Karpas-422 (cell line): ENCODE measurements around the gene MRGPRX4. TPM values are rescaled to one million over a fixed set of nuclear protein-coding genes. Genes with fewer than 3 reads are reported as not detected.
"Not testable (repeated sequence)": the region's sequence is repeated elsewhere in the genome, so short reads cannot be mapped to it uniquely, and the experiment has no call there.

Experiments
- DNase-seq: peaks from one replicate; pipeline ENCODE4 v3.0.0-alpha.2; 2015
- H2AFZ ChIP-seq: fragments of 200-600 bp; sonication (generic); 2 replicates; pipeline ENCODE4 v1.6.1; 2014; ENCODE audit warnings: antibody characterized with exemption, low read length, mixed read lengths
- H3K27ac ChIP-seq: fragments of 200-600 bp; sonication (generic); 2 replicates; pipeline ENCODE4 v1.5.1; 2014; ENCODE audit warnings: mild to moderate bottlenecking, low read length, moderate library complexity
- H3K27me3 ChIP-seq: fragments of 200-600 bp; sonication (generic); 2 replicates; pipeline ENCODE4 v1.6.1; 2014; ENCODE audit warnings: low read length, mixed read lengths
- H3K36me3 ChIP-seq: fragments of 200-600 bp; sonication (generic); 2 replicates; pipeline ENCODE4 v1.6.1; 2014; ENCODE audit warnings: low read length, mixed read lengths; ENCODE audit not compliant: insufficient read depth
- H3K4me1 ChIP-seq: fragments of 200-600 bp; sonication (generic); 2 replicates; pipeline ENCODE4 v1.6.1; 2014; ENCODE audit warnings: mild to moderate bottlenecking, low read length, mixed read lengths
- H3K4me2 ChIP-seq: fragments of 200-600 bp; sonication (generic); 2 replicates; pipeline ENCODE4 v1.6.1; 2014; ENCODE audit warnings: low read length, low read depth, mild to moderate bottlenecking; ENCODE audit not compliant: poor library complexity, severe bottlenecking
- H3K4me3 ChIP-seq: fragments of 200-600 bp; sonication (generic); 2 replicates; pipeline ENCODE4 v1.5.1; 2014; ENCODE audit warnings: mild to moderate bottlenecking, antibody characterized with exemption, low read length, mixed read lengths
- H3K79me2 ChIP-seq: fragments of 200-600 bp; sonication (generic); 2 replicates; pipeline ENCODE4 v1.6.1; 2014; ENCODE audit warnings: mild to moderate bottlenecking, low read length, mixed read lengths
- H3K9ac ChIP-seq: fragments of 200-600 bp; sonication (generic); 2 replicates; pipeline ENCODE4 v1.6.0; 2014; ENCODE audit warnings: low read length
- H3K9me2 ChIP-seq: fragments of 200-600 bp; sonication (generic), shearing (Covaris generic); replicated peaks from 2 replicates; pipeline ENCODE4 v1.6.0; 2014; ENCODE audit warnings: mild to moderate bottlenecking, low read length, moderate library complexity; ENCODE audit not compliant: insufficient read depth
- H3K9me3 ChIP-seq: fragments of 300-700, 200-600 bp; sonication (generic); 2 replicates; pipeline ENCODE4 v1.6.1; 2014; ENCODE audit warnings: low read length, mixed read lengths
- H4K20me1 ChIP-seq: fragments of 200-600 bp; sonication (generic); 2 replicates; pipeline ENCODE4 v1.6.1; 2014; ENCODE audit warnings: mild to moderate bottlenecking, antibody characterized with exemption, low read length, low read depth; ENCODE audit not compliant: insufficient read depth
- total RNA-seq: library from RNA; depleted of rRNA; stranded (reverse); fragments of >200 nt; shearing (Covaris generic); gene quantifications from 2 replicates; pipeline ENCODE4 v1.2.3, GENCODE V29; 2014; ENCODE audit warnings: low replicate concordance

The MRGPRX4 gene
- total RNA-seq, 1 experiment from 2014 or later: not detected

DNA sequence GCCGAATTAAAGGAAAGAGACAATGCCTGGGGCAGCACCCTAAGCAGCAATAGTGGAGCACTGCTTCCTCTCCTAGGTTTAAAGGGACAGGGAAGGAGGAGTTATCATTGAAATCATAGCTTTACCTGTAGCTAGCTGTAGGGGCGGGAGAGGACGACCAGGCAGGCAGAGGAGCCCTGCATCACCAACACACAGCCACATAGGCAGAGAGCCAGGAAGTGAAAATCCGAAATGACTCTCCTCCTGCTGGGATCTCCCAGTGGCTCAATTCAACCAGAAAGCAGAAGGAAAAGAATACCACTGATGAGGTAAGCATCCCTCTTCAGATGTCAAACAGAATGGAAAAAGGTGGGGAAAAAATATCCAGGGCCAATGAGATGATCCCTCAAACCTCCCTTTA is 20.4 kb downstream of the MRGPRX4 start:
- no peak overlapping the region for H3K4me3 ChIP-seq
- no peak for DNase-seq
- H3K4me1 ChIP-seq: no peaks in the 10 kb centered on the region
- H3K9me2 ChIP-seq: no peaks in the 10 kb centered on the region
- no peaks in the 10 kb centered on the region for H3K36me3 ChIP-seq
- no peaks in the 10 kb centered on the region for H3K9me3 ChIP-seq
- no peak overlapping the region for H3K27ac ChIP-seq
- H3K9ac ChIP-seq: no peak overlapping the region
- no peaks in the 10 kb centered on the region for H3K27me3 ChIP-seq
- H2AFZ ChIP-seq: no peak overlapping the region
- H3K79me2 ChIP-seq: no peaks in the 10 kb centered on the region
- no peak overlapping the region for H3K4me2 ChIP-seq
- H4K20me1 ChIP-seq: no peaks in the 10 kb centered on the region

DNA sequence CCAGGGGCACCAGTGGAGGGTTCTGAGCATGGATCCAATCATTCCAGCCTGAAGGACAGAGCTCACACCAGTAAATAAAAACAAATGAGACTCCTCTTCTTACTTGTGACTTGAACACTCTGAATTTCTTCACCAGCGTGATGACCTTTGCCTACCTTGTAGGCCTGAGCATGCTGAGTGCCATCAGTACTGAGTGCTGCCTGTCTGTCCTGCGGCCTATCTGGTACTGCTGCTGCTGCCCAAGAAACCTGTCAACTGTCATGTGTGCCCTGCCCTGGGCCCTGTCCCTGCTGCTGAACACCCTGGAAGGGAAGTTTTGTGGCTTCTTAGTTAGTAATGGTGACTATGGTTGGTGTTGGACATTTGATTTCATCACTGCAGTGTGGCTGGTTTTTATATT is 23.9 kb downstream of the MRGPRX4 start:
- no peaks in the 10 kb centered on the region for H3K9me3 ChIP-seq
- H3K9me2 ChIP-seq: no peaks in the 10 kb centered on the region
- no peak for DNase-seq
- H3K27ac ChIP-seq: no peak overlapping the region
- no peak overlapping the region for H3K9ac ChIP-seq
- no peaks in the 10 kb centered on the region for H3K36me3 ChIP-seq
- H3K27me3 ChIP-seq: no peaks in the 10 kb centered on the region
- H3K79me2 ChIP-seq: no peaks in the 10 kb centered on the region
- H4K20me1 ChIP-seq: no peaks in the 10 kb centered on the region
- H2AFZ ChIP-seq: no peak overlapping the region
- H3K4me1 ChIP-seq: peaks cover 3% of the 10 kb centered on the region
- H3K4me3 ChIP-seq: no peak overlapping the region
- H3K4me2 ChIP-seq: no peak overlapping the region

DNA sequence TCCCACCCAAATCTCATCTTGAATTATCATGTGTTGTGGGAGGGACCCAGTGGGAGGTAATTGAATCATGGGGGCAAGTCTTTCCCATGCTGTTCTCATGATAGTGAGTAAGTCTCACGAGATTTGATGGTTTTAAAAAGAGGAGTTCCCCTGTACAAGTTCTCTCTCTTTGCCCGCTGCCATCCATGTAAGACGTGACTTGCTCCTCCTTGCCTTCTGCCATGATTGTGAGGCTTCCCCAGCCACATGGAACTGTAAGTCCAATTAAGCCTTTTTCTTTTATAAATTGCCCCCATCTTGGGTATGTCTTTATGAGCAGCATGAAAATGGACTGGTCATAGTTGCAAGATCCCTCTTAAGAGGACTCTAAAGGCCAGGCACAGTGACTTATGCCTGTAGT is 25.1 kb downstream of the MRGPRX4 start:
- not testable (repeated sequence) for H3K27me3 ChIP-seq, H3K9me2 ChIP-seq, H3K27ac ChIP-seq, H3K9ac ChIP-seq, H3K4me2 ChIP-seq, H3K4me1 ChIP-seq, H3K79me2 ChIP-seq, H2AFZ ChIP-seq, DNase-seq, H4K20me1 ChIP-seq, H3K9me3 ChIP-seq, H3K4me3 ChIP-seq, H3K36me3 ChIP-seq

DNA sequence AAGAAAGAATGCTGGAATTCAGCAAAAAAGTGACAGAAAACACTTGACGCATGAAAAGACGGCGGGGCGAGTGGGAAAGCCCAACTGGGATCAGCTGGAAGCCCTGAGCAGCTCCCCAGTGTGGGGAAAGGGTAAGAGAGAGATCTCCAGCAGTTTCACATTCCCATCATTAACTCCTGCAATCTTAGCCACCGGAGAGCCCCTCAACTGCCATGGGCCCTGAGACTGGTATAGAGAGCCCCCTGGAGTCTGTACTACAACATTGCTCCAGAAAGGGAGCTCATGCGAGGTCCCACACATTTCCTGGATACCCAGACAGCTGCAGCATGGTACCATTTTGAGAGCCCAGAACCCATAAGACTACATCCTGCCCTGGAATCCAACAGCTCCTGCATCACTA is 31.1 kb downstream of the MRGPRX4 start:
- Histone ChIP-seq H4K20me1 (no peaks in the 10 kb centered on the region), H3K36me3 (no peaks in the 10 kb centered on the region), H3K4me3 (no peak overlapping the region), H3K9ac (no peak overlapping the region), H2AFZ (no peak overlapping the region), H3K27me3 (no peaks in the 10 kb centered on the region), H3K4me2 (no peak overlapping the region), H3K9me3 (no peaks in the 10 kb centered on the region), H3K27ac (no peak overlapping the region), H3K4me1 (peaks cover 6% of the 10 kb centered on the region), H3K9me2 (no peaks in the 10 kb centered on the region), H3K79me2 (no peaks in the 10 kb centered on the region)
- DNase-seq: peak; percentile 63

DNA sequence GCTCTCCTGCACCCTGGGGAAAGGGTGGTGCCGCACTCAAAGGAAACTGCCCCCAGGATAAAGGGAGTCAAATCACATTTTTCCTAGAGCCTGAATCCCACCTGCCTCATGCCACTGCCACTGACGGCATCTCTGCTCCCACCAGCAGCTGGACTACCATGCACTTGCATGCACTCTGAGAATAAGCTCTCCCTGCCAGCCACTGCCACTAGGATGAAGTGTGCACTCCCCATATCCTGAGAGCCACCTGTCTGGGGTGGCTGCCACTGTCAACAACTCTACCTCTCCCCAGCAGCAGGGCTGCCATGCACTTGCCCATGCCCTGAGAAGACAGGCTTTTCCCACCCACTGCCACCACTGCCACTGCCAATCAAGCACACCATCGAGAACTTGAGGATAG is 31.6 kb downstream of the MRGPRX4 start:
- Histone ChIP-seq H3K4me2 (no peak overlapping the region), H3K9ac (no peak overlapping the region), H3K4me1 (peaks cover 6% of the 10 kb centered on the region), H3K4me3 (no peak overlapping the region), H3K27ac (no peak overlapping the region), H3K9me3 (no peaks in the 10 kb centered on the region), H2AFZ (no peak overlapping the region), H3K27me3 (no peaks in the 10 kb centered on the region), H3K79me2 (no peaks in the 10 kb centered on the region), H3K36me3 (no peaks in the 10 kb centered on the region), H4K20me1 (no peaks in the 10 kb centered on the region), H3K9me2 (no peaks in the 10 kb centered on the region)
- DNase-seq: no peak

DNA sequence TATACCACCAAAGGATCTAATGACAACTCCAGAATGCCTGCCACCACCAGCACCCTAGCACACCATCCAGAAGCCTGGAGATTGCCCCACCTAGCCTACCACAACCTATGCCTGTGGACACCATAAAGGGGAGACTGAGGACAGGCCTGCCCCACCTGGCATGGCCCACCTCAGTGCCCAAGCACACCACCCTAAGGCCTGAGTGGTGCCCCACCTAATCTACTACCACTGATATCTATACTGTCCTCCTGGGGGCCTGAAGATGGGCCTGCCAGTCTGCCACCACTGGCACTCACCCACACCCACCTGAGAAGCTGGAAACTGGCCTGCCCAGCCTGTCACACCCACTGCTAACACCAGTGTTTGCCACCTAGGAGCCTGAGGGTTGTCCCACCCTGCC is 32.1 kb downstream of the MRGPRX4 start:
- H3K36me3 ChIP-seq: no peaks in the 10 kb centered on the region
- H3K4me1 ChIP-seq: peaks cover 6% of the 10 kb centered on the region
- H3K27ac ChIP-seq: no peak overlapping the region
- H3K9me3 ChIP-seq: no peaks in the 10 kb centered on the region
- H3K4me3 ChIP-seq: no peak overlapping the region
- no peaks in the 10 kb centered on the region for H4K20me1 ChIP-seq
- DNase-seq: no peak
- no peaks in the 10 kb centered on the region for H3K27me3 ChIP-seq
- H3K9me2 ChIP-seq: no peaks in the 10 kb centered on the region
- no peak overlapping the region for H2AFZ ChIP-seq
- H3K4me2 ChIP-seq: no peak overlapping the region
- H3K79me2 ChIP-seq: no peaks in the 10 kb centered on the region
- H3K9ac ChIP-seq: no peak overlapping the region

DNA sequence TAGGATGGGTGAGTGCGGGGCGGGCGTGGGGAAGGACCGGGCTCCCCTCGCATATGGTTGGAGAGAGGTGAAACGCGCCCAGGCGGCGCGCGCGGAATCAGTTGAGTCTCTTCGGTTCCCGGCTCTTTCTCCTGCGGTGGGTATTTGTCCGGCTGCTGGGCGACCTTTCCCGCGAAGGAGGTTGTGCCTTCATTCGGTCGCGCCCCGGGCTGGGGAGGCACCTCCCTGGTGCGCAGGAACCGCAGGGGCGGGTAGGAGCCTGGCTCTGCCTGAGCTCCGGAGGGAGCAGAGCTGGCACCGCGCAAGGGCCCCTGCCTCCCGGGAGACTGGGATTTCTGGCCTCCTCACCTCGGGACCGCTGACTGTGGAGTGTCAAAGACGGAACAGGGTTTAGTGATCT is 36.4 kb downstream of the MRGPRX4 start:
- no peaks in the 10 kb centered on the region for H3K9me3 ChIP-seq
- H3K27ac ChIP-seq: no peak overlapping the region
- no peaks in the 10 kb centered on the region for H3K36me3 ChIP-seq
- H3K79me2 ChIP-seq: no peaks in the 10 kb centered on the region
- no peaks in the 10 kb centered on the region for H3K27me3 ChIP-seq
- no peaks in the 10 kb centered on the region for H3K4me1 ChIP-seq
- no peak for DNase-seq
- no peaks in the 10 kb centered on the region for H4K20me1 ChIP-seq
- H3K9me2 ChIP-seq: no peaks in the 10 kb centered on the region
- H3K4me2 ChIP-seq: no peak overlapping the region
- no peak overlapping the region for H2AFZ ChIP-seq
- no peak overlapping the region for H3K9ac ChIP-seq
- no peak overlapping the region for H3K4me3 ChIP-seq

DNA sequence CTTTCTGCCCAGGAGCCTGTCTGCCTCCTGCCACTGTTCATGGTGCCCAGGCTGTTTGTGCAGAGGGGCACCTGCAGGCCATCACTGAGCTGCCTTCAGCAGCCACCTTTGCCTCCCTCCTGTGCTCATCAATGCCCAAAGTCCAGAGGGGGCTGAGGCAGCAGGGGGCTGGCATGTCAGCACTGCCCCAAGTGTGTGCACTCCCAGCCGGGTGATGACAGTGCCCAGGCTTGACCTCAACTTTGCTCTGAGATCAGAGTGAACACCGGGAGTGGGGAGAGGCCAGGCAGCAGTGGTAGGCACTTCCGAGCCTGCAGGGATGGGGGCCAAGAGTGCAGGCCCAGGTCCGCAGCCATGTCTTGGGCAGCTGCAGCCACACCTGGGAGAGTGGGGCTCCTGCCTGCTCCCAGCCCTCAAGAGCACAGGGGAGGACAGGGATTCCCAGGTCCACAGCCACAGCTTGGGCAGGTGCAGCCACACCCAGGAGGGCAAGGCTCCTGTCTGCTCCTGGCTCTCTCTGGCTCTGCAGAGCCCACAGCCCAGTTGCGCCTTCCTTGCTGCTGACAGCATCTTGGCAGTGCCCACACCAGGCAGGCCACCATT is 48.7 kb downstream of the MRGPRX4 start:
- Histone ChIP-seq H3K4me3 (no peak overlapping the region), H3K4me2 (no peak overlapping the region)

More for the DNA sequence above, 48.7 kb downstream of the MRGPRX4 start:
- Histone ChIP-seq H3K9me2 (no peaks in the 10 kb centered on the region), H3K27me3 (no peaks in the 10 kb centered on the region), H3K27ac (no peak overlapping the region), H3K9me3 (no peaks in the 10 kb centered on the region), H3K4me1 (no peaks in the 10 kb centered on the region), H2AFZ (no peak overlapping the region), H3K36me3 (no peaks in the 10 kb centered on the region), H4K20me1 (no peaks in the 10 kb centered on the region), H3K9ac (no peak overlapping the region), H3K79me2 (no peaks in the 10 kb centered on the region)
- no peak for DNase-seq
